Lower leg skin (tissue), 4 donors: ENCODE data around the gene TPRG1L. TPM values are rescaled to one million over a fixed set of nuclear protein-coding genes. Genes with fewer than 3 reads are reported as not detected.
A peak's percentile ranks its signal among the peaks of the same experiment; 100 is the strongest.

Experiments used
- DNase-seq, 2 donors: peaks; one replicate each; pipeline ENCODE4 v3.0.0-alpha.2; 2019; ENCODE audit warnings: low spot score in 2 of 2
- H3K4me3 ChIP-seq: fragments of 200-600 bp; sonication (generic); 2 replicates; pipeline ENCODE4 v1.5.1; 2017; ENCODE audit warnings: mild to moderate bottlenecking, low read depth; ENCODE audit not compliant: poor library complexity, severe bottlenecking
- POLR2A ChIP-seq, 2 donors: fragments of 450-650 bp; IDR thresholded peaks; one replicate each; pipeline ENCODE4 v1.6.1; 2016 to 2017; ENCODE audit warnings: antibody characterized with exemption in 2 of 2, mild to moderate bottlenecking in 1 of 2, moderate library complexity in 1 of 2
- WGBS, 2 donors: methylation state at CpG; one replicate each; pipeline ENCODE4 v1.1.5; 2018; 5-methylcytosine and 5-hydroxymethylcytosine counted together
- intact Hi-C: fragments of 100-400 bp; cut with DNase I; formaldehyde crosslinking; loops from one replicate; pipeline ENCODE4 v1.15.0; 2023; ENCODE audit warnings: low total_unique reads
- total RNA-seq, 4 donors: library from RNA; depleted of rRNA; stranded (reverse); fragments of >200 nt; gene quantifications; one replicate each; pipeline ENCODE4 v1.1.0, GENCODE V29; 2016
- TF ChIP-seq, protein P1 (sequence below), 3 donors: fragments of 450-650 bp; IDR thresholded peaks; one replicate each; pipeline ENCODE4 v1.5.1; 2016; ENCODE audit warnings: antibody characterized with exemption in 3 of 3, mild to moderate bottlenecking in 3 of 3, moderate library complexity in 2 of 3

TPRG1L gene
- total RNA-seq, 4 donors from 2014 or later, result 44.1 to 54.3 (median 52.2) TPM

DNA sequence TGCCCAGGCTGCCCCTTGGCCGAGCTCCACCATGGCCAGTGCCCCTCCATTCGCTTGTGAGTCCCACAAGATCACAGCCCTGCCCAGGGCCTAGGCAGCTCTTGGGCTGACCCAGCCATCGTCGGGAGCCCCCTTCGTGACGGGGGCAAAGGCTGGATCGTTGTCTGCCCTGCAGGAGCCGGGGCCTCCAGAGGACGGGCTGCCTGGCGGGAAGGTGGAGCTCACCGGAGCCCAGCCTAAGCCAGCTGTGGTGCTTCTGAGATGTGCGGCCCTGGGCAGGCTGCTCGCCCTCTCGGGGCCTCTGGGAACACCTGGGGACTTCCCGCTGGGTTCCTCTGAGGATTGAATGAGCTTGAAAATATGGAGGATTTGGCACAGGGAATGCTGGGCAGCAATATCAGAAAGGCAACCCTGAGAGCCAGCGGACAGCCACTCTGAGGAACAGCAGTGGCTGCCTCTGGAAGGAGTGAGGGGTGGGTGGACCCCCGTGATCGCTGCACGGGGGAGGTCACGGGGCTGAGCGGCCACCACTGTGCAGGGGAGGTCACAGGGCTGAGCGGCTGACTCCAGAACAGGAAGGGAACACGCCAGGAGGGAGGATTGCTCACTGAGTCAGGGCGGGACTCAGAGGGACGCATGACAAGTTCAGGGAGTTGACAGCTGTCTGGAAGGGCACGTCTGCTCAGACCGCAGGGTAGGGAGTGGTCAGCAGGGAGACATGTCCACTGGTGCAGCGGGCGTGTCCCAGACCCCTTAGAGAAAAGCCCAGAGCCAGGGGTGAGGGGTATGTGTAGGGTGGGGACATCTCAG, 46.8 kb downstream of the TPRG1L start:
- H3K4me3 ChIP-seq, result no peak overlapping the region
- TF ChIP-seq POLR2A (IDR thresholded peaks at IDR 0.05), result no peak
- TF ChIP-seq, protein P1, sequence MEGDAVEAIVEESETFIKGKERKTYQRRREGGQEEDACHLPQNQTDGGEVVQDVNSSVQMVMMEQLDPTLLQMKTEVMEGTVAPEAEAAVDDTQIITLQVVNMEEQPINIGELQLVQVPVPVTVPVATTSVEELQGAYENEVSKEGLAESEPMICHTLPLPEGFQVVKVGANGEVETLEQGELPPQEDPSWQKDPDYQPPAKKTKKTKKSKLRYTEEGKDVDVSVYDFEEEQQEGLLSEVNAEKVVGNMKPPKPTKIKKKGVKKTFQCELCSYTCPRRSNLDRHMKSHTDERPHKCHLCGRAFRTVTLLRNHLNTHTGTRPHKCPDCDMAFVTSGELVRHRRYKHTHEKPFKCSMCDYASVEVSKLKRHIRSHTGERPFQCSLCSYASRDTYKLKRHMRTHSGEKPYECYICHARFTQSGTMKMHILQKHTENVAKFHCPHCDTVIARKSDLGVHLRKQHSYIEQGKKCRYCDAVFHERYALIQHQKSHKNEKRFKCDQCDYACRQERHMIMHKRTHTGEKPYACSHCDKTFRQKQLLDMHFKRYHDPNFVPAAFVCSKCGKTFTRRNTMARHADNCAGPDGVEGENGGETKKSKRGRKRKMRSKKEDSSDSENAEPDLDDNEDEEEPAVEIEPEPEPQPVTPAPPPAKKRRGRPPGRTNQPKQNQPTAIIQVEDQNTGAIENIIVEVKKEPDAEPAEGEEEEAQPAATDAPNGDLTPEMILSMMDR (IDR thresholded peaks at IDR 0.05), result no peak
- intact Hi-C loops, result no loop called here
- peak in 1 of 2 donors; percentile 83 for DNase-seq
- 42 to 48% methylated on average over 24 to 27 of the region's 29 CpGs for WGBS, 2 donors

DNA sequence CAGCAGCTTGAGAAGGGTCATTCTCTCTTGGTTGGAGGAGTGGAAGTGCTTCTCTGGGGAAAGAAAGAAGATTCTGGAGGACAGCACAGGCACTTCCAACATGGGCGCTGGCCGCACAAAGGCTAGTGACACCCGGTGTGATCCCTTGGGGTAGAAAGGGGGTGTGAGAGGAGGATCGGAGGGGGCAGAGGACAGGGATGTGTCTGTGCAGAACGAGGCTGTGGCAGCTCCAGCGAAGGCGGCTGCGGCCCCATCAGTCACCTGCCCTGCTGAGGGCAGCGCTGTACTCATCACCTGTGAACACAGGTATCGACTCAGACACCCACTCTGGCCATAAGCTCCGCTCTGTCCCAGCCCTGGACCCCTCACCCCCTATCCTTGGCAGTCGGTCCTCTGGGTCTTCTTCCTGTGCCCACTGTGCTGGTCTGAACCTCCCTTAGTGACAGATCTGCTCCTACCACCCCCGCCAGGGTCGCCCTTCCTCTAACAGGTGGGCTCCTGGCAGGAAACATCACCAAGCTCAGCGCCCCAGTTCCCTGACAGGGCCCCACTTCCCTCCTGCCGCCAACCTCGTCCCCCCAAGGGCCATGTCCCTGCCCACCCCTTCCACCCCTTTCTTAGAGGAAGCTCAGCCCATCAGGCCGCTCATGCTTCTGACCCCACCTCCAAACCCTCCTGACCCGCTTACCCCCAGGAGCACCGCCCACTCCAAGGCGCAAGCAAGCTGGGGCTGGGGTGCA, 47.6 kb downstream of the TPRG1L start:
- no peak overlapping the region for H3K4me3 ChIP-seq
- TF ChIP-seq, protein P1 (IDR thresholded peaks at IDR 0.05), result no peak
- TF ChIP-seq POLR2A (IDR thresholded peaks at IDR 0.05), result no peak
- DNase-seq, result peak in 1 of 2 donors; percentile 79
- WGBS, 2 donors, result 84 to 85% methylated on average over 21 of the region's 21 CpGs
- intact Hi-C loops, result no loop called here

DNA sequence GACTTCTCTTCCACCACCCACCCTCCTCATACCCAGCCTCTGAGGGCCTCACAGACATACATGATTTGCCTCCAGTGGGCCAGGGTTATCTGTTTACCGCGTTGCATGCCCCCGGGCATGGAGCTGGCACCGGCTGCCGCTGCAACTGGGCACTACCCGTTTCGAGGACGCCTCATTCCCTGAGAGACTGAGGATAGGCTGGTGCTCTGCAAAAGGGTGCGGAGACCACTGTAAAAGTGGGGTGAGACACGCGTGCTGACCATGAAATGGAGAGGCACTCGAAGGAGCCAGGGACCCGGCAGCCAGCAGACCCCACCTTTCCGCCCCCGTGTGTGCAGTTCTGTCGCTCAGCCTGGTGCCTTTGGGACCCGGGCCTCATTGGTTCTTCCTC, 48.2 kb downstream of the TPRG1L start:
- intact Hi-C loops, result no loop called here
- H3K4me3 ChIP-seq, result no peak overlapping the region
- TF ChIP-seq, protein P1 (IDR thresholded peaks at IDR 0.05), result no peak
- no peak for TF ChIP-seq POLR2A (IDR thresholded peaks at IDR 0.05)
- DNase-seq, result no peak
- WGBS, 2 donors, result 68% methylated on average over 17 of the region's 17 CpGs

DNA sequence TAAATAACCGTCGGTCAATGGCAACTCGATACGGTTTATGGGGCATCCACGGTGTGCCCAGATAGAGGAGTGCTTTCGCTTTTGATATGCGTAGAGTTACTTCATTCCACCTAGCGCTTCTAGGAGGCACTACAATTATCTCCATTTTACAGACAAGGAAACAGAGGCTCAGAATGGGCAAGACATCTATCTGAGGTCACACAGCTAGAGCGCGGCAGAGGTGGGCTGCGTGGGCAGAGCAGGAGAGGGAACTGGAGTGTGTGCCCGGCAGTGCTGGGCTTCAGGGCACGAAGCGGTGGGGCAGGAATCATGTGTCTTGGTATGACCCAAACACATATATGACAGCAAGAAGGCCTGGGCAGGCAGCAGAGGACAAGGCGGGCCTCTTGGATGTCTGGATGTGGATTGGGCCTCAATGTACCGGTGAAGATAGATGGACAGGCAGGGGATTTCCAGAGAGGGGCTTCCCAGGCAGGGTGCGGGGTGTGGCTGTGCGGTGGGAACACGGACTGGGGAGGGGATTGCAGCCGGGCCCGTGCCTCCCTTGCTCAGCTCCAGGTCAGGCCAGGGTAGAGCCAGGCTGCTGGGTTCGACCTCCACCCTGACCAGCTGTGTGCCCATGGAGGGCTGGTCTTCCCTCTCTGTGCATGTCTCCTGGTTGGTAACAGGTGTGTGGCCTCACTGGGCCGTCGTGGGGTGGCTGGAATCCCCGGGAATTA, 48.7 kb downstream of the TPRG1L start:
- TF ChIP-seq, protein P1 (IDR thresholded peaks at IDR 0.05), result no peak
- TF ChIP-seq POLR2A (IDR thresholded peaks at IDR 0.05), result no peak
- H3K4me3 ChIP-seq, result no peak overlapping the region
- no peak for DNase-seq
- intact Hi-C loops, result no loop called here
- 84 to 87% methylated on average over 25 of the region's 25 CpGs for WGBS, 2 donors

DNA sequence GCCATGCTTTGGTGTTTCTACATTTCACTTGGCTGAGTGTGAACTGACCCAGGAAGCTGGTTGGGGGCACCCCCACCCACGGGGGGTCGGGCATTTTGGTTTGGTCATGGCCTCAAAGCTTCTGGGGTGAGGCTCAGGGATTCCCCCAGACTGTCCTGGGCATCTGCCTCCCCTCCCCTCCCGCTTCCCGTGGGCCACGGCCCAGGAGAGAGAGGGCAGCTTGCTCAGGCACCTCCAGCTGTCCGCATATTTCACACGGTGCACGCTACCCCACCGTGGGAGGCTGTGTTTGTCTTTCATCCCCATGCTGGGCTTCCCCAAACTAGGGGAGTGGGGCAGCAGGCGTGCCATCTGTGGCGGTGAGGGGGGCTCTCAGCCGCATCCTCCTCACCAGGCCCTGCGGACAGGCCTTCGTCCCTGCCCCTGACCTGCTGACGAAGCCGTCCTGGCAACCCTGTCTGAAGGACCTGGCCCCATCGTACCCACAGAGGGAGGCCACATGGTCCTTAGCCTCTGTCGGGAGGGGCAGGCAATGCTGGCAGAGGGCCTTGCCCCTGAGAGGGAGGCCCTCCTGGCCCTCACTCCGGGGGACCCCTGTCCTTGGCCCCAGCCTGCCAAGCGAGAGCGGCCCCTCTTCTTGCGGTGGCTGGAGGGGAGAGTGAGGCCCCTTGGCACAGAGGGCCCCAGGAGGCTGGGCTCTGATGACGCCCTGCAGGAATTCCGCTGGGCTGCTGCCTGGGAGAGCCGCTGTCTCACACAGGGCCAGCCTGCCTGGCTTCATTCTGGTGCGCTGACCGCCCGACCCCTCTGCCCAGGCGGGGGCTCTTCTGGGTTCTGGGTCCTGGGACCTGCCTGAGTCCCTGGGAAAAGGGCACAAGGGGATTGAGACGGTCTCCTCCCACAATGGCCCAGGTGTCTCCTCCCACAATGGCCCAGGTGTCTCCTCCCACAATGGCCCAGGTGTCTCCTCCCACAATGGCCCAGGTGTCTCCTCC, 49.6 kb downstream of the TPRG1L start:
- TF ChIP-seq POLR2A (IDR thresholded peaks at IDR 0.05), result no peak
- TF ChIP-seq, protein P1 (IDR thresholded peaks at IDR 0.05), result no peak
- 58 to 62% methylated on average over 26 to 30 of the region's 30 CpGs for whole genome bisulfite sequencing, 2 donors
- no peak for DNase-seq
- intact Hi-C loops, result no loop called here
- no peak overlapping the region for H3K4me3 ChIP-seq
